GM18507 (cell line): ENCODE data around the gene MDK.

Experiments used
- DNase-seq: peaks from one replicate; pipeline ENCODE4 v3.0.0; 2011; ENCODE audit warnings: low read depth; ENCODE audit not compliant: insufficient read length; ENCODE audit errors: extremely low spot score
- FAIRE-seq: peaks from 2 replicates; lab custom pipeline; 2011; peaks lifted over from hg19 to GRCh38; lab: Jason Lieb, UNC

MDK gene

DNA sequence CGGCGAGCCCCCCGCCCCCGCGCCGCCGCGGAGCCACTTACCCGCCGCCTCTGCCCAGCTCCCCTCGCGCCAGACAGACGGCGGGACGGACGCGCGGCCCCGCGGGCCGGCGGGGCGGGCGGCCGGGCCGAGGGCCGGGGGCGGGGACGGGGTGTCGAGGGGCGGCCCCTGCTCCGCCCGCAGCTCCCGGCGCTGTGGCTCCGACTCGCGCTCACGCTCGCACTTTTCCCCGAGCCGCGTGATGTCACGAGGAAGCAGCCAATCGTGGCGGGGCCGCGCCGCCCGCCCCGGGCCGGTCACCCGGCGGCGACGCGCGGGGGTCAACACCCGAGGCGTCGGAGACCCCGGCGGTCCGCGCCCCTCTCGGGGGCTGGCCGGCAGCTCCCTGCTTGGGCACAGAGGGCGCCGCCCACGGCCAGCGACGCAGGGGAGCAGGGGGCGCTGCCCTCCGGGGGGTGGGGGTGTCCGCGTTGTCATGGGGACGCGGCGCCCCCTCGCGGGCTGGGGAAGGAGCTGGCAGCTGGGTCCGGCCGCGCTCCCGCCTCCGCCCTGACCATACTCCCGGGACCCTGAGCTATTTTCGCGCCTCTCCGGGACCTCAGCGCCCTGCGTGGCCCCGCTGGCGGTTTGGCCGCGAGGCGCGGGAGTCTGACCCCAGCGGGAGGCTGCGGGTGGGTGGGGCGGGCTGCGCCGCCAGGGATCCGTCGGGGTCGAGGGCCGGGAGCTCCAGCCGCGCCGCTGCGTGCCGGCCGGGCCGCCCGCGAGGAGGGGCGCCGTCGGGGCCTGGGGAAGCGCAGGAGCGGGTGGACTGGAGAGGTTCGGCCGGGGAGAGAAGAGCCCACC, 10.3 kb downstream of the MDK start, which contains the start of gene CHRM4:
Gene CHRM4, minus strand, starts transcription at position 199 of the 843 bp plus-strand sequence. CDS start 5,219 bp downstream, outside the sequence.
- FAIRE-seq (no peak), DNase-seq (no peak)

DNA sequence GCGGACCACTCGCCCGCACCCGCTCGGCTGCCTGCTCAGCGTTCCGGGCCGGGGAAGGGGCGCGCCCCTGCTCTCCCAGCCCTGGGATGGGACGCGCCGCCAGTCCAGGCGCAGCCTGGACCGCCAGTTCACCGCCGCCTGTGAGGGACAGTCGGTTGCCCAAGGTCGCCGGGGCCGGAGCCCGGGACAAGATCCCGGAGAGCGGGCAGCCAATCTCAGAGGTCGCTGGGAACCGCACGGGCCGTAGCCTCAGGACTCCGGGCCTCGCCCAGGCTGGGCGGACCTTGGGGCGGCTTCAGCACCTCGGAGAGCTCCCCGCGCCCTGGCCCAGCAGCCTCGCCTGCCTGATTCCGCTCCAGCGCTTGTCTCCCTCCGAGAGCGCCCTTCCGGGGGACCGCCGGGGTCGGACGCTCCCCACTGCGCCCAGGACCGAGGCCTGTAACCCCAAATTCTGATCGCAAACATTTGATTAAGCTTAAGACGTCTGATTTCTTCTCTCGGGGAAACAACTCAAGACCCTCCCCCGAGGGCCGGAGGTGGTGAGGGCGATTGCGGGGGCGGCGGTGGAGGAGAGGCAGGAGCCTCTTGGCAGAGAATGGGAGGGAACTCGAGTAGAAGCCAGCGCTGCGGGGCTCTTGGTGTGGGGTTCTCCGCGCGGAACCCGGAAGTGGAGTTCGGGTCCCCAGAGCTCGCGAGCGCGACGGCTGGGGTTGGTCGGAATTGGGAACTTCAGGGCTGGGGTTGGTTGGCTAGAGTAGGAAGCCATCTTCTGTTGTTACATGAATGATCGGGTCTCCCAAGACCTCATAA, 11.2 kb downstream of the MDK start:
- DNase-seq (peak; percentile 87), FAIRE-seq (peak; percentile 68)

DNA sequence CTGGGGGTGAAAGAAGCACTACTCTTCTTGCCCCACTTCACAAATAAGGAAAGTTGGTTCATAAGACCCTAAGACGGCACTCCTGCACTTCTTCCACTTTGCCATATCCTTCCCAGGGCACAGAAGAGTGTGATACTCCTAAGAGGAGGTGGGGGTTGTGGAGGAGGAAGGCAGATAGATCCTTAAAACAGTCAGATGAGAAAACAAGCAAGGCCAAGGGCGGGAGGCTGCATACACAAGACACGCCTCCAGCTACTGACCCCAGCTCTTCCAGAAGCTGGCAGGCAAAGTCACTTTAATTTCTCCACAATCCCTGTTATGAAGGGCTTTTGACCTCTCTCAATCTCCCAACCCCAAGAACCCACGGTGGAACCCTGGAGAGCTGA, 11.8 kb downstream of the MDK start:
- no peak for FAIRE-seq

GRCh38 chr11:46393759-46394158, 12.3 kb downstream of the MDK start:
- DNase-seq (no peak), FAIRE-seq (no peak)

More for the DNA sequence above, 11.8 kb downstream of the MDK start:
- DNase-seq = no peak

DNA sequence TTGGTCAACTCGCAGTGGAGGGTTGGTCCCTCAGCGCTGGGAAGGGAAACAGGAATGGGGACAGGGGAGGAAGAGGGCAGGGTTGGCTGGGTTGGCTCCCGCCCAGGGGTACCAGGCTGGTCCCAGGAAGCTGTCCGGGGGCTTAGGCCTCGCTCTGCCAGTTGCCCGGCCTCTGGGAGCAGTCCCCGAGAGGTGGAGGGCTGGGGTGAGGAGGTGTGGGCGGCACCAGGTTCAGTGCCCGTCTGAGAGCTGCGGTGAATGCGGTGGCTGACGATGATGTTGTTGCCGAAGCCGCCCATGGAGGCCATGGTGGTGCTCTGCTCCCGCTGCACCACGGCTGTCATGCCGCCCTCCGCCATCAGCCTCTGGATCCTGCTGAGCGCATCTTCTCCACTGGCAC, 16.1 kb downstream of the MDK start:
- FAIRE-seq (no peak), DNase-seq (no peak)

DNA sequence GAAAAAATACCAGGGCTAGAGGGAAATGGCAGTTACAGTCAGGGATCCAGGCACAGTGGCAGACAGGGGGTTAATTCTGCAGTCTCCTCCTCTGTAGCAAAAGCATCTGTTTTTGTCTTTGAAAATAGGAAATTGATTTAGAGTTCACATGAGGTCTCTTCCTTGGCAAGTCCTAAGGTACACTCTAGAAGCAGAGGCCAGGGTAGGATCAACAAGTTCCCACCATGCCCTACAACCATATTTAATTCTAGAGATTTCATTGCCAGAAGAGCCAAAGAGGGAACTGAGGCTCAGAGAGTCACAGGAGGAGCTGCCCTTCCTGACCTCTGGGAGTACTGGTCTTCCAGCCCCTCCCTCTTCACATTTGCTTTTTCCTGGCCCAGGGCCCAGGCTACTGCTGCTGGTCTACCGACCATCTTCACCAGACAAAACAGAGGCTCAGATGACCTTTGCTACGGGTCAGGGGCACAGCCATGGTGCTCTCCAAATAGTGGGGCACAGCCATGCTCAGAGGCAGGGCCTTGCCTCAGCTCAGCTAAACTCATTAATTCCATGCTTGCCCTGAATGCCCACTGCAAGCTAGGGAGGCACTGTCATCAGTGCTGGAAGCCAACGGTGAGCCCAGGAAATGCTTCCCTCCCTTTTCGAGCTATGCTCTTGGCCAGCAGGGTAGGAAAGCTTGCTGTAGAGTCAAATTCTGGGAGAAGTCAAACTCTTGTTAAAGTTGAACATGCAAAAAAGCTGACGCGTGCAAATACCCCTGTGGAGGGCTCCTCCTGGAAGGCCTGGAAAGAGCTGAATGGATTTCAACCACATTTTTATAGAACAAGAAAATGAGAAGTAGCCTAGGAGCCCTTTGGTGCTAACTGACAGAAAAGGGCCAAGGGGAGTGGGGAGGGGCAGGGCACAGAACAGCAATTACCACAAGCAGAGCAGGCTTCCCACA, 21.8 kb downstream of the MDK start:
- DNase-seq = no peak
- no peak for FAIRE-seq

GRCh38 chr11:46404476-46405017, 23.1 kb downstream of the MDK start:
- DNase-seq (no peak), FAIRE-seq (no peak)

- DNase-seq (no peak), FAIRE-seq (no peak)
Observed at GRCh38 chr11:46407635-46408034, 26.2 kb downstream of the MDK start.

DNA sequence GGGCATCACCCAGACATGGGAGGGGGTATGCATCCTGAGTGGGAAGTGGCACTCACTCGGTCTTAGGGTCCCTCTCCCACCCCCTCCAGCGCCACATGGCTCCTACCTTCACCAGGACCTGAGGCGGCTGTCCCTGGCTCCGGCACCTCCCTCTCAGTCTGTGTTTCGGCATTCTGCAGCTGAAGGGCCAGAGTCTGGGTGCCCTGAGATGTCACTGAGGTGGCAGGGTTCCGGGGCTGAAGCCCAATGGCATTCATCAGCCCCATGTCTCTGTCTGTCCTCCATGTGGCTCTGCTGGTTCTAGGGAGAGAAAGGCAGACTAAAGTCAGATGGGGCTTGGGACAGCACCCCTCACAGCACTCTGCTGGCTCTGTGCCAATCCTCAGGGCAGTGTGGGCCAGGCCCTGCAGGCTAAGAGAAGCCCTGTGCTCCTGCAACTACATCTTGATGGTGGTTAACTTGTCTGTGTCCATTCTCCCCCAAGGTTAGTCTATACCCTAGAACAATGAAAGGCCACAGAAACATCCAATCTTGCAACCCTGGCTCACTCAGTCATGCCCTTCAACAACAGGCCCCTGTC, 27.0 kb downstream of the MDK start:
- FAIRE-seq (no peak), DNase-seq (no peak)

DNA sequence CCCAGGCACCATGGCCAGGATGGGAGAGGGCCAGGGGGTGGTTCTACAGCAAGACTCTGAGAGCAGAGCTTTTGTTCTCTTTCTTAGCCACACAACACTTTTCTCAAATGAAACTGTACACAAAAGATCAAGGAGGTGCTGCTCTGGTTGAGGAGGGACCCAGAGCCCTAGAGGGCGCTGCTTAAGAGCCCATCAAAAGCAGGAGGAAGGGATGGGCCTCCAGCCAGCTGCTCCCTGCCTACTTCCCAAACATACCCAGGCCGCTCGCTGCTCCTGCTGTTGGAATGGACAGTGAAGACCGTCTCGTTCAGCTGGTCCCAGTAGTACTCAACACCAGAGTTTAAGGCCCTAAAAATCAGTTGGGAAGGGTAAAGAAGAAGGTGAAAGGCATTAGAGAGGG, 28.6 kb downstream of the MDK start:
- FAIRE-seq = no peak
- DNase-seq = no peak

DNA sequence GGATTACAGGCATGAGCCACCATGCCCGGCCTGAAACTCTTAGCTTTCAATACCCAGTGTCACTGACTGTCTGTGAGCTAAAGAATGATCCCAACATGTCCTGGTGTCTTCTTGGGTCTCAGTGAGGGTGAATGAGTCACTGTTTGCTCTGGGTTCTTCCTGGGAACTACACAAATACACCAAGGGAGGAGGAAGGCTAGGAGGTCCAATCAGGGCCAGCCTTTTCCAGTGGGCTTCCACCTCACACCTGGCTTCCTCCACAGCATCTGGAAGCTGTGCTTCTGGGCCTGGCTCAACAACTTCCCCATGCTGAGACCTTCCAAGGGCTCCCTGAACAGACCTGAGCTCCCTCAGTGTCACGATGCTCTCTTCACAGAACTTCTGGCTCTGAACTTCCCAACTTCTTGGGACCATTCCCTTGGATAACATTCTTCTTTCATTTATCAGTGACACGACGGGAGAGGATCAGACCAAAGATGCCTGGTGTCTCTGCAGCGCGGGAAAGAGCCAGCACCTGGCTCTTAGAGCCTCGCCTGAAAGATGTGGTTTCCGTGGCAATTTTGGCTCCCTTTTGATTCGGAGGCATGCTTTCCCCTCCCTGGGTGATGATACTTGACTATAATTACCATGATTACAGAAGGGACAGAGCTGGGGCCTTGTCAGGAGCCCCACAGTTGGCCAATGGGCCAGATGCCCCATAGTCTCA, 32.4 kb downstream of the MDK start:
- FAIRE-seq (no peak), DNase-seq (no peak)

DNA sequence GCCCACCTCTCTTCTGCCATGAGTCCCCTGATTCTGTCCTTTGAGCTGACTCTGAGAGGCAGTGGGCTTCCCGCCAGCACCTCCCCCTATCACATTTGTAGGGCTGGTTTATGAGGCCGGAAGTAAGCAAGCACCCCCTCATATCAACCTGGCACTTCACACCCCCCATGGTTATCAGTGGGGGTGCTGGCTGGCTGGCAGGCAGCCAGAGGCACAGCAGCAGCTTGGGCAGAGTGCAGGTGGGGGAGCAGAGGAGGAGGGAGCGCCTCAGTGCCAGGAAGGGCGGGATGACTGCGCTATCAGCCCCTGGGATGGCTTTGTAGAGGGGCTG, 33.0 kb downstream of the MDK start:
- no peak for FAIRE-seq

GRCh38 chr11:46414879-46415278, 33.4 kb downstream of the MDK start:
- no peak for DNase-seq
- no peak for FAIRE-seq

More for the DNA sequence above, 33.0 kb downstream of the MDK start:
- DNase-seq = no peak

DNA sequence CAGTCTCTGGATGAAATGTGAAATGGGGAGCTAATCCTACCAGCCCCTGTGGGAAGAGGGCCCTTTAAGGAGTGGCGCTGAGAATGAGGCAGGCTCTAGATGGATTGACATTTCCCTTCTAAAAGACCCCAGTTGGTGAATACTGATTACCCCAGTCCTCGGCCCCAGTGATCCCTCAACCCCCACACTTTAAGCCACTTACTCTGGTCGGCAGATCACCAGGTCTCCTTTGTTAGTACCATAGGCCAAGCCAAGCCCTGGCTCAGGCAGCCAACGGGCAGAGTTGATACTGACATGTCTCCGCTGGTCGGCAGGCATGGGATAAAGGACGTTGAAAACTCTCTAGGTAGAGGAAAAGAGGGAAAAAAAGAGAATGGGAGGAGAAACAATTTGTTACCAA, 36.2 kb downstream of the MDK start:
- no peak for DNase-seq
- no peak for FAIRE-seq

DNA sequence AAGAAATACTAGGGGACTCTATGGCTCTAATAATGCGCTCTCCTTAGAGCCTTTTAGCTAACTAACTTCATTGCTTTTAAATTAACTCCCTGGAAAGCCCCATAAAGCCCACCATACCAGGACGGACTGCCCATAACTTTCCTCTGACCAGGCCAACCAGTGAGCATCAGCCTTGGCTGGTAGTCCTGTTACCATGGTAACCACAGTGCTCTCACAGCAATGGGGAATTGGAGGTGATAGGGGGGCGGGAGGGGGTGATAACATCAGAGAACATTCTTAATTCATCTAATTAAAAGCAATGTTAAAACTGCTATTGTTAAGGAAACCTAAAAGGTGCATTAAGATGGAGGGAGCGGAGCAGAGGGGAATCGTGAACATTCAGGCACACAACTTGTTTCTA, 37.3 kb downstream of the MDK start:
- DNase-seq (no peak), FAIRE-seq (no peak)

GRCh38 chr11:46420513-46420912, 39.0 kb downstream of the MDK start:
- FAIRE-seq = no peak

DNA sequence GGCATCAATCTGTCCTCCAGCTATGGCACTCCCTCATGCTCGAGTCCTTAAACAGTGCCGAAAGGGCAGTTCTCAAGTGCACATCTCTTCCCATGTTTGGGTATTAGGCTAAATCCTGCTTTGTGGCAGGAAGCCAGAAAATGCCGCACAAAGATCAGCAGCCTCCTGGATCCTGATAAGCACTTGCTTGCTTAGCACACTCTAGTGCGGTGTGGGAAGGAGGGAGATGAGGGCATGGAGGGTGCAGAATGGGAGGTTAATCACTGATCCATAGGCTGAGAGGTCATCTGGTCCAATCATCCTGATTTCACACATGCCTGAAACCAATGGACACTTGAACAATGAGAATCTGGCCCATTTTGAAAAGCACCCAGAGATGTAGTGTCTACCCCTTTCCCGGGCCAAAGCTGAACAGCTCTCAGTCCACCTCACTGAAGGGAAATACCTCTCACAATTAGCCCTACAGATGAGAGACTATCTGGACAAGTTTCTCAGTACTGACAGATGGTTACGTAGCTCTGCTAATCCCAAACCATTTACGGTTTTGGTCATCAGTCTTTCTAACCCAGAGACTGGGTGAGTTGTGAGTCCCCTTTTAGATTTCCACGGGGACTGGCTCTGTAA, 39.9 kb downstream of the MDK start:
- no peak for FAIRE-seq
- no peak for DNase-seq

More at GRCh38 chr11:46420513-46420912, 39.0 kb downstream of the MDK start:
- DNase-seq = no peak

GRCh38 chr11:46422588-46422987, 41.1 kb downstream of the MDK start:
- DNase-seq (no peak), FAIRE-seq (no peak)
